DND-41 (cell line): ENCODE results near the gene CRK.

ENCODE experiments used
- ATAC-seq: fragments of 200-7000 bp; cut with Tn5 transposase; 3 replicates; pipeline ENCODE4 v1.9.1; 2021; ENCODE audit warnings: low read depth; ENCODE audit not compliant: insufficient read depth
- DNase-seq: peaks from one replicate; pipeline ENCODE4 v3.0.0-alpha.2; 2020
- H2AFZ ChIP-seq: 2 replicates; pipeline ENCODE4 v1.6.0; 2012; ENCODE audit warnings: low read depth, low read length
- H3K27ac ChIP-seq: 2 replicates; pipeline ENCODE4 v1.5.1; 2012; ENCODE audit warnings: low read length, inconsistent platforms
- H3K27me3 ChIP-seq: fragments of 200-600 bp; sonication (generic); 2 replicates; pipeline ENCODE4 v1.6.0; 2012; ENCODE audit warnings: low read length, mild to moderate bottlenecking, inconsistent platforms; ENCODE audit not compliant: insufficient read depth, poor library complexity
- H3K36me3 ChIP-seq: 2 replicates; pipeline ENCODE4 v1.5.1; 2012; ENCODE audit warnings: low read length, inconsistent platforms; ENCODE audit not compliant: insufficient read depth
- H3K4me1 ChIP-seq: 2 replicates; pipeline ENCODE4 v1.5.1; 2012; ENCODE audit warnings: mild to moderate bottlenecking, low read length; ENCODE audit not compliant: insufficient read depth
- H3K4me2 ChIP-seq: 2 replicates; pipeline ENCODE4 v1.6.0; 2012; ENCODE audit warnings: mild to moderate bottlenecking, moderate library complexity, low read length, inconsistent platforms; ENCODE audit not compliant: insufficient read depth
- H3K4me3 ChIP-seq, 2 experiments: fragments of 200-600 bp in 1 of 2; shearing (Covaris generic) in 1 of 2; 2 replicates each; pipeline ENCODE4 v1.5.1; 2012 to 2016; ENCODE audit warnings: inconsistent platforms in 2 of 2, low read length in 2 of 2, mild to moderate bottlenecking in 2 of 2, low read depth in 1 of 2, moderate library complexity in 1 of 2
- H3K79me2 ChIP-seq: 2 replicates; pipeline ENCODE4 v1.6.0; 2012; ENCODE audit warnings: low read length, inconsistent platforms; ENCODE audit not compliant: insufficient read depth
- H3K9ac ChIP-seq: 2 replicates; pipeline ENCODE4 v1.6.0; 2012; ENCODE audit warnings: low read depth, mild to moderate bottlenecking, inconsistent platforms, low read length, moderate library complexity
- H3K9me3 ChIP-seq: 2 replicates; pipeline ENCODE4 v1.5.1; 2012; ENCODE audit warnings: low read length, moderate library complexity, mild to moderate bottlenecking, inconsistent platforms; ENCODE audit not compliant: insufficient read depth, severe bottlenecking
- H4K20me1 ChIP-seq: 2 replicates; pipeline ENCODE4 v1.6.0; 2012; ENCODE audit warnings: low read length; ENCODE audit not compliant: insufficient read depth
- EZH2 ChIP-seq: IDR thresholded peaks from 3 replicates; pipeline ENCODE4 v1.6.1; 2012; ENCODE audit warnings: borderline replicate concordance, low read depth, mild to moderate bottlenecking, moderate library complexity, low read length, inconsistent platforms; ENCODE audit not compliant: severe bottlenecking
- TF ChIP-seq, protein P1 (sequence below): IDR thresholded peaks from 2 replicates; pipeline ENCODE4 v1.5.1; 2012; ENCODE audit warnings: borderline replicate concordance, low read length, moderate library complexity, mild to moderate bottlenecking; ENCODE audit not compliant: poor library complexity, severe bottlenecking; ENCODE audit errors: extremely low read depth

CRK gene

DNA sequence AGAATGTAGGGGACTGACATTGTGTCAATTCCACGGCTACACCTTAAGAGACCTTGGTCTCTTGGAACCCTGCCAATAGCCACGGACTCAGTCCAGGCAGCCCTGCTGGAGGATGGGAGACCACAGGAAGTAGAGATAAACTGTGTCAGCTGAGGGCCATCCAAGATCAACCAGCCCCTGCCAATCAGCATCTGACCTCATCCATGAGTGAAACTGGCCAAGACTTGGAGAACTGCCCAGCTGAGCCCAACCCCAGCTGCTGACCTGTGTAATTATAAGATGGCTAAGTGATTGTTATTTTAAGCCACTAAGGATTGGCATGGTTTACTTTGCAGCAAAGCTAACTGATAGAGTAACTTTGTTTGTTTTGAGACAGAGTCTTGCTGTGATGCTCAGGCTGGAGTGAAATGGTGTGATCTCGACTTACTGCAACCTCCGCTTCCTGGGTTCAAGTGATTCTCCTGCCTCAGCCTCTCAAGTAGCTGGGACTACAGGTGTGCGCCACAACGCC lies 42.7 kb downstream of the CRK start:
- Histone ChIP-seq H3K27ac (no peak overlapping the region), H3K4me3 (no peak overlapping the region), H3K36me3 (peaks cover 7% of the 10 kb centered on the region; the same call in 1 of the 2 replicates), H3K27me3 (no peaks in the 10 kb centered on the region), H3K4me2 (no peak overlapping the region), H2AFZ (no peak overlapping the region), H3K79me2 (no peaks in the 10 kb centered on the region), H3K4me1 (no peaks in the 10 kb centered on the region), H3K9me3 (no peaks in the 10 kb centered on the region), H3K9ac (no peak overlapping the region), H4K20me1 (no peaks in the 10 kb centered on the region)
- no peak for DNase-seq
- no peak for TF ChIP-seq EZH2
- TF ChIP-seq, protein P1, sequence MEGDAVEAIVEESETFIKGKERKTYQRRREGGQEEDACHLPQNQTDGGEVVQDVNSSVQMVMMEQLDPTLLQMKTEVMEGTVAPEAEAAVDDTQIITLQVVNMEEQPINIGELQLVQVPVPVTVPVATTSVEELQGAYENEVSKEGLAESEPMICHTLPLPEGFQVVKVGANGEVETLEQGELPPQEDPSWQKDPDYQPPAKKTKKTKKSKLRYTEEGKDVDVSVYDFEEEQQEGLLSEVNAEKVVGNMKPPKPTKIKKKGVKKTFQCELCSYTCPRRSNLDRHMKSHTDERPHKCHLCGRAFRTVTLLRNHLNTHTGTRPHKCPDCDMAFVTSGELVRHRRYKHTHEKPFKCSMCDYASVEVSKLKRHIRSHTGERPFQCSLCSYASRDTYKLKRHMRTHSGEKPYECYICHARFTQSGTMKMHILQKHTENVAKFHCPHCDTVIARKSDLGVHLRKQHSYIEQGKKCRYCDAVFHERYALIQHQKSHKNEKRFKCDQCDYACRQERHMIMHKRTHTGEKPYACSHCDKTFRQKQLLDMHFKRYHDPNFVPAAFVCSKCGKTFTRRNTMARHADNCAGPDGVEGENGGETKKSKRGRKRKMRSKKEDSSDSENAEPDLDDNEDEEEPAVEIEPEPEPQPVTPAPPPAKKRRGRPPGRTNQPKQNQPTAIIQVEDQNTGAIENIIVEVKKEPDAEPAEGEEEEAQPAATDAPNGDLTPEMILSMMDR = no peak
- no peak for ATAC-seq

DNA sequence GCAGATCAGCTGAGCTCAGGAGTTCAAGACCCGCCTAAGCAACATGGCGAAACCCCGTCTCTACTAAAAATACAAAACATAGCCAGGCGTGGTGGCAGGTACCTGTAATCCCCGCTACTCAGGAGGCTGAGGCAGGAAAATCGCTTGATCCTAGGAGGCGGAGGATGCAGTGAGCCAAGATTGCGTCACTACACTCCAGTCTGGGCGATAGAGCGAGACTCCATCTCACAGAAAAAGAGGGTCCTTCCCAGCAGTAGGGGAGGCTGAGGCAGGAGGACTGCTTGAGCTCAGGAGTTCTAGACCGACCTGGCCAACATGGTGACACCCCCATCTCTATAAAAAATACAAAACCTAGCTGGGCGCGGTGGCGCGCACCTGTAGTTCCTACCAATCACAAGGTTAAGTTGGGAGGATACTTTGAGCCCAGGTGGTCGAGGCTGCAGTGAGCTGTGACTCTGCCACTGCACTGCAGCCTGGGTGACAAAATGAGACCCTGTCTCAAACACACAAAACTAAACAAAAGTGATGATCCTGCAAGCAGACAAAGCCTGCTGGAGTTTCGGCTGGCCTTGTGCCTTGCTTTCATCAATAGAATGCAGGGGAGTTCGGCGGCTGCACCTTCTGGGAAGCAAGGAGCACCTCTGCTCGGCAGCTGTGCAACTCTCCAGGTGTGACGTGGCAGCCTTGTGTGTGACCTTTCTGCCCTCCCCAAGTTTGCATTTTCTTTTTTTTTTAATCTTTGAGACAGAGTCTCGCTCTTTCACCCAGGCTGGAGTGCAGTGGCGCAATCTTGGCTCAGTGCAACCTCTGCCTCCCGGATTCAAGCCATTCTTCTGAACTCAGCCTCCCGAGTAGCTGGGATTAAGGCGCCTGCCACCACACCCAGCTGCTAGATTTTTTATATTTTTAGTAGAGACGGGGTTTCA lies 43.6 kb downstream of the CRK start:
- H3K27ac ChIP-seq = no peak overlapping the region
- H3K27me3 ChIP-seq = no peaks in the 10 kb centered on the region
- no peak for ATAC-seq
- no peak overlapping the region for H3K4me3 ChIP-seq
- H4K20me1 ChIP-seq = no peaks in the 10 kb centered on the region
- TF ChIP-seq, protein P1 = no peak
- TF ChIP-seq EZH2 = no peak
- H3K9ac ChIP-seq = no peak overlapping the region
- no peaks in the 10 kb centered on the region for H3K79me2 ChIP-seq
- H3K4me2 ChIP-seq = no peak overlapping the region
- no peak overlapping the region for H2AFZ ChIP-seq
- no peaks in the 10 kb centered on the region for H3K4me1 ChIP-seq
- H3K36me3 ChIP-seq = no peaks in the 10 kb centered on the region
- H3K9me3 ChIP-seq = no peaks in the 10 kb centered on the region
- no peak for DNase-seq

DNA sequence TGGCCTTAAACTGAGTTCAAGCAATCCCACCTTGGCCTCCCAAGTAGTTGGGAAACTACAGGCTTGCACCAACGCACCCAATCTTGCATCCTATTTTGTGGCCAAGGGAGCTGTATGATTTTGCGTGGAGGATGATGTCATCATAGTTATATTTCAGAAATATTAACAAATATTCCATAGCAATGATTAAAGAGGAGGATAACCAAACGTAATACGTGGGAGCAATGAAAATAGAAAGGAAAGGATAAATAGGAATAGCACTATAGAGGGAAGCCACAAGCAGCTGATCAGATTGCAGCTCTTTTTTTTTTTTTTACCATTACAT lies 53.8 kb downstream of the CRK start:
- Histone ChIP-seq H3K79me2 (peaks cover 28% of the 10 kb centered on the region), H3K36me3 (peaks cover 21% of the 10 kb centered on the region), H3K9me3 (no peaks in the 10 kb centered on the region), H3K4me1 (peaks cover 23% of the 10 kb centered on the region), H3K4me2 (no peak overlapping the region), H2AFZ (no peak overlapping the region), H3K9ac (no peak overlapping the region), H4K20me1 (peaks cover 22% of the 10 kb centered on the region), H3K4me3 (no peak overlapping the region), H3K27me3 (no peaks in the 10 kb centered on the region), H3K27ac (no peak overlapping the region)
- ATAC-seq = no peak
- no peak for DNase-seq
- no peak for TF ChIP-seq EZH2
- TF ChIP-seq, protein P1 = no peak
